H1 (cell line): ENCODE measurements around the gene MACROD2. TPM values are rescaled to one million over a fixed set of nuclear protein-coding genes. Genes with fewer than 3 reads are reported as not detected.

Experiments
- CTCF ChIA-PET: fragments of 300-600 bp; sonication (Branson Sonifier 250); formaldehyde crosslinking; loops from one replicate; lab custom pipeline; 2021; ENCODE audit not compliant: partially characterized antibody; lab: Charles Lee
- POLR2A ChIA-PET: fragments of 300-600 bp; sonication (Branson Sonifier 250); formaldehyde crosslinking; loops from one replicate; lab custom pipeline; 2021; ENCODE audit warnings: inconsistent platforms; ENCODE audit not compliant: partially characterized antibody; lab: Charles Lee
- DNase-seq, 2 experiments: peaks; one replicate each; pipeline versions ENCODE4 v3.0.0 to v3.0.0-alpha.2; 2010 to 2022; ENCODE audit warnings: low spot score in 2 of 2, low read depth in 1 of 2, mixed read lengths in 1 of 2
- FAIRE-seq: peaks from 2 replicates; lab custom pipeline; 2011; peaks lifted over from hg19 to GRCh38; lab: Jason Lieb, UNC
- H2AFZ ChIP-seq: 2 replicates; pipeline ENCODE4 v1.8.1; 2012; ENCODE audit warnings: low read length, inconsistent platforms
- H2AK5ac ChIP-seq: 2 replicates; pipeline ENCODE4 v1.6.1; 2013; ENCODE audit warnings: low read depth, low read length
- H2BK120ac ChIP-seq: replicated peaks from 2 replicates; pipeline ENCODE3; 2013; ENCODE audit warnings: low read depth, low read length, inconsistent platforms
- H2BK12ac ChIP-seq: 2 replicates; pipeline ENCODE4 v1.6.1; 2013; ENCODE audit warnings: low read depth, low read length
- H2BK15ac ChIP-seq: 2 replicates; pipeline ENCODE4 v1.6.1; 2013; ENCODE audit warnings: low read length
- H2BK20ac ChIP-seq: 2 replicates; pipeline ENCODE4 v1.6.1; 2013; ENCODE audit warnings: low read length
- H2BK5ac ChIP-seq: 2 replicates; pipeline ENCODE4 v1.6.1; 2013; ENCODE audit warnings: low read depth, low read length
- H3K14ac ChIP-seq: 2 replicates; pipeline ENCODE4 v1.6.1; 2013; ENCODE audit warnings: inconsistent platforms; ENCODE audit not compliant: insufficient read length
- H3K18ac ChIP-seq: 2 replicates; pipeline ENCODE4 v1.6.1; 2013; ENCODE audit warnings: low read length; ENCODE audit errors: extremely low read depth
- H3K23ac ChIP-seq: 2 replicates; pipeline ENCODE4 v1.6.1; 2013; ENCODE audit warnings: inconsistent platforms; ENCODE audit not compliant: insufficient read length
- H3K23me2 ChIP-seq: 2 replicates; pipeline ENCODE4 v1.6.1; 2013; ENCODE audit warnings: low read depth, low read length
- H3K27ac ChIP-seq: 2 replicates; pipeline ENCODE4 v1.6.1; 2011; ENCODE audit warnings: low read depth, low read length, inconsistent platforms
- H3K27me3 ChIP-seq, 4 experiments: replicated peaks in 1 of 4; 1 replicate in 1 of 4; 2 replicates in 3 of 4; pipeline versions ENCODE4 v1.6.1 to v1.8.1; 2011 to 2013; ENCODE audit warnings: low read length in 3 of 4, mild to moderate bottlenecking in 3 of 4, inconsistent platforms in 2 of 4, mixed read lengths in 2 of 4, moderate library complexity in 1 of 4; ENCODE audit not compliant: control insufficient read depth in 3 of 4, insufficient read depth in 3 of 4; ENCODE audit errors: extremely low read depth in 1 of 4
- H3K36me3 ChIP-seq, 4 experiments: 2 replicates each; pipeline versions ENCODE4 v1.6.1 to v1.8.1; 2011 to 2013; ENCODE audit warnings: mild to moderate bottlenecking in 4 of 4, low read length in 3 of 4, moderate library complexity in 2 of 4, control low read depth in 1 of 4, inconsistent platforms in 1 of 4; ENCODE audit not compliant: insufficient read depth in 4 of 4, control insufficient read depth in 2 of 4
- H3K4ac ChIP-seq: replicated peaks from 2 replicates; pipeline ENCODE3; 2013; ENCODE audit warnings: low read length, low read depth, mixed read lengths, inconsistent platforms; ENCODE audit not compliant: insufficient read length
- H3K4me1 ChIP-seq, 4 experiments: replicated peaks in 1 of 4; 1 replicate in 1 of 4; 2 replicates in 3 of 4; pipeline versions ENCODE4 v1.6.1 to v1.8.1; 2011 to 2013; ENCODE audit warnings: low read length in 3 of 4, inconsistent platforms in 2 of 4, mixed read lengths in 1 of 4; ENCODE audit not compliant: insufficient read depth in 4 of 4, control insufficient read depth in 3 of 4
- H3K4me2 ChIP-seq, 2 experiments: 2 replicates each; pipeline versions ENCODE4 v1.6.1 to v1.8.1; 2011 to 2013; ENCODE audit warnings: low read depth in 2 of 2, low read length in 2 of 2, control low read depth in 1 of 2, inconsistent platforms in 1 of 2, mild to moderate bottlenecking in 1 of 2; ENCODE audit not compliant: insufficient read depth in 1 of 2
- H3K4me3 ChIP-seq, 4 experiments: fragments of 200-600, 300-600 bp in 1 of 4; sonication (generic), shearing (Covaris generic), sonication (Bioruptor Twin) in 1 of 4; 2 replicates each; pipeline versions ENCODE4 v1.5.1 to v1.8.1; 2011 to 2016; ENCODE audit warnings: low read length in 4 of 4, low read depth in 3 of 4, control low read depth in 2 of 4, inconsistent platforms in 2 of 4, mild to moderate bottlenecking in 2 of 4, mixed read lengths in 1 of 4, moderate library complexity in 1 of 4; ENCODE audit not compliant: insufficient read depth in 2 of 4; ENCODE audit errors: extremely low read depth in 1 of 4
- H3K56ac ChIP-seq: replicated peaks from 2 replicates; pipeline ENCODE3; 2013; ENCODE audit warnings: low read depth, mild to moderate bottlenecking, mixed read lengths, low read length, inconsistent platforms; ENCODE audit not compliant: insufficient read length
- H3K79me1 ChIP-seq: 2 replicates; pipeline ENCODE4 v1.6.1; 2013; ENCODE audit warnings: low read depth, low read length, control low read depth
- H3K79me2 ChIP-seq, 2 experiments: 2 replicates each; pipeline versions ENCODE4 v1.6.1 to v1.8.1; 2012 to 2013; ENCODE audit warnings: low read length in 2 of 2, mild to moderate bottlenecking in 2 of 2, inconsistent platforms in 1 of 2; ENCODE audit not compliant: insufficient read depth in 2 of 2, control insufficient read depth in 1 of 2
- H3K9ac ChIP-seq, 4 experiments: replicated peaks in 1 of 4; 1 replicate in 1 of 4; 2 replicates in 3 of 4; pipeline versions ENCODE4 v1.6.1 to v1.8.1; 2011 to 2013; ENCODE audit warnings: low read depth in 3 of 4, low read length in 3 of 4, control low read depth in 2 of 4, mild to moderate bottlenecking in 2 of 4, moderate library complexity in 2 of 4, inconsistent platforms in 1 of 4; ENCODE audit errors: extremely low read depth in 1 of 4
- H3K9me3 ChIP-seq, 2 experiments: 2 replicates each; pipeline versions ENCODE4 v1.6.1 to v1.8.1; 2012 to 2013; ENCODE audit warnings: mild to moderate bottlenecking in 2 of 2, moderate library complexity in 2 of 2, control low read depth in 1 of 2, inconsistent platforms in 1 of 2, low read depth in 1 of 2, low read length in 1 of 2, mixed read lengths in 1 of 2; ENCODE audit not compliant: insufficient read depth in 2 of 2
- H4K20me1 ChIP-seq, 2 experiments: replicated peaks in 1 of 2; 2 replicates each; pipeline versions ENCODE3 to v1.8.1; 2011 to 2013; ENCODE audit warnings: inconsistent platforms in 2 of 2, low read length in 2 of 2, mild to moderate bottlenecking in 1 of 2; ENCODE audit not compliant: insufficient read depth in 2 of 2, control insufficient read depth in 1 of 2
- H4K5ac ChIP-seq: 2 replicates; pipeline ENCODE4 v1.6.1; 2013; ENCODE audit warnings: low read length, low read depth, mixed read lengths, inconsistent platforms; ENCODE audit not compliant: insufficient read length
- H4K8ac ChIP-seq: 2 replicates; pipeline ENCODE4 v1.8.0; 2013; ENCODE audit warnings: mild to moderate bottlenecking, moderate library complexity, low read length, inconsistent platforms; ENCODE audit not compliant: insufficient read depth; ENCODE audit errors: extremely low read depth
- H4K91ac ChIP-seq: replicated peaks from 2 replicates; pipeline ENCODE3; 2013; ENCODE audit warnings: low read length, mixed read lengths, inconsistent platforms; ENCODE audit not compliant: insufficient read length
- ASH2L ChIP-seq: fragments of 200-600, 300-600 bp; sonication (generic); IDR thresholded peaks from one replicate; pipeline ENCODE4 v1.7.1; 2017; ENCODE audit warnings: low read length
- BACH1 ChIP-seq: IDR thresholded peaks from 2 replicates; pipeline ENCODE4 v1.6.1; 2012; ENCODE audit warnings: low read length, improper control_type of control experiment
- CBX8 ChIP-seq: fragments of 300-800, 300-1000 bp; sonication (generic); IDR thresholded peaks from 2 replicates; pipeline ENCODE4 v1.7.1; 2016; ENCODE audit warnings: low read depth, low read length, borderline replicate concordance
- CHD1 ChIP-seq: IDR thresholded peaks from 2 replicates; pipeline ENCODE4 v1.6.1; 2012; ENCODE audit warnings: low read depth, low read length, improper control_type of control experiment
- FOSL1 ChIP-seq: IDR thresholded peaks from 2 replicates; pipeline ENCODE4 v1.6.1; 2011; ENCODE audit warnings: mild to moderate bottlenecking, low read depth, low read length, moderate library complexity; ENCODE audit not compliant: insufficient read depth
- GTF2F1 ChIP-seq: IDR thresholded peaks from 2 replicates; pipeline ENCODE4 v1.6.1; 2012; ENCODE audit warnings: low read depth, low read length, improper control_type of control experiment, borderline replicate concordance
- NANOG ChIP-seq: IDR thresholded peaks from 2 replicates; pipeline ENCODE4 v1.6.1; 2011; ENCODE audit warnings: low read length, low read depth, mild to moderate bottlenecking, inconsistent platforms; ENCODE audit not compliant: insufficient read depth, poor library complexity, severe bottlenecking
- RNF2 ChIP-seq: fragments of 200-900, 300-1000 bp; sonication (generic); IDR thresholded peaks from 2 replicates; pipeline ENCODE4 v1.7.1; 2016; ENCODE audit warnings: borderline replicate concordance, low read depth, mild to moderate bottlenecking, antibody characterized with exemption, low read length; ENCODE audit not compliant: poor library complexity, severe bottlenecking; ENCODE audit errors: missing control alignments
- SIX5 ChIP-seq: IDR thresholded peaks from 2 replicates; pipeline ENCODE4 v1.6.1; 2011; ENCODE audit warnings: mild to moderate bottlenecking, low read depth, low read length
- TAF1 ChIP-seq: IDR thresholded peaks from 2 replicates; pipeline ENCODE4 v1.6.1; 2011; ENCODE audit warnings: mild to moderate bottlenecking, low read depth, low read length
- TAF7 ChIP-seq: optimal IDR thresholded peaks from 2 replicates; pipeline ENCODE3; 2011; ENCODE audit warnings: low read depth, mild to moderate bottlenecking, inconsistent platforms, low read length, moderate library complexity, borderline replicate concordance
- WGBS, 2 experiments: shearing (Covaris generic) in 1 of 2; methylation state at CpG; one replicate each; pipeline versions ENCODE4 v1.1.6 to v1.1.7; 2013 to 2015; ENCODE audit warnings: low lambda C conversion rate in 2 of 2, mixed read lengths in 2 of 2, inconsistent platforms in 1 of 2, low coverage in 1 of 2, missing lambda C conversion rate in 1 of 2; ENCODE audit not compliant: insufficient replicate concordance in 2 of 2, insufficient coverage in 1 of 2, insufficient read length in 1 of 2; ENCODE audit errors: extremely low coverage in 1 of 2, missing lambda C conversion rate in 1 of 2; 5-methylcytosine and 5-hydroxymethylcytosine counted together
- polyA plus RNA-seq, 7 experiments: library from polyadenylated mRNA; depleted of rRNA in 3 of 7; stranded (reverse) in 5 of 7; unstranded in 2 of 7; fragments of >200 nt in 5 of 7; fragments of 200-250 nt in 2 of 7; gene quantifications; 1 replicate in 5 of 7; 2 replicates in 1 of 7; 4 replicates in 1 of 7; pipeline versions ENCODE4 v1.2.1 to v1.2.3, GENCODE V29; 2011 to 2013; ENCODE audit warnings: missing spikeins in 2 of 7, mixed read lengths in 2 of 7
- total RNA-seq: library from RNA; stranded (reverse); fragmentation: NEBNext Ultra II Directional; extraction: Animal tissue kit (Norgen Biotek cat#: 25700); gene quantifications from 2 replicates; pipeline ENCODE4 v1.2.1, GENCODE V29; 2021

Gene MACROD2
- total and polyA plus RNA-seq, 2 of the 8 experiments (the other 6 are each of a cell fraction or from before 2014, with no cell fraction given) = 0.70 to 3.9 TPM

GRCh38 chr20:15977758-15978157 is 1982.4 kb downstream of the MACROD2 start:
- POLR2A ChIA-PET = no interaction called here
- H3K4me3 ChIP-seq = no peak overlapping the region
- no peak overlapping the region for H2BK12ac ChIP-seq
- TF ChIP-seq TAF7 (no peak), GTF2F1 (no peak), NANOG (no peak), TAF1 (no peak), CHD1 (no peak), CBX8 (no peak), ASH2L (no peak), SIX5 (no peak), BACH1 (no peak), RNF2 (no peak), FOSL1 (no peak)
- H2BK20ac ChIP-seq = no peak overlapping the region
- no peaks in the 10 kb centered on the region for H3K23me2 ChIP-seq
- H3K27ac ChIP-seq = no peak overlapping the region
- H4K5ac ChIP-seq = no peak overlapping the region
- no peak overlapping the region for H3K4me2 ChIP-seq
- no peak overlapping the region for H3K9ac ChIP-seq
- H4K8ac ChIP-seq = no peak overlapping the region
- H3K14ac ChIP-seq = no peak overlapping the region
- H2BK120ac ChIP-seq = no peak overlapping the region
- H2AK5ac ChIP-seq = no peak overlapping the region
- no peak overlapping the region for H3K56ac ChIP-seq
- H2AFZ ChIP-seq = no peak overlapping the region
- CTCF ChIA-PET = interaction anchor here (0.7 to 1.5 kb wide), 2 partner anchors 486 to 1688 kb away, joined by 3 to 4 read pairs; no protein-coding TSS in a partner anchor
- no peak overlapping the region for H3K23ac ChIP-seq
- H3K9me3 ChIP-seq = peaks cover 5 to 6% of the 10 kb centered on the region in 2 experiments; a peak in 3 of 4 replicates
- DNase-seq (no peak), FAIRE-seq (no peak)
- no peaks in the 10 kb centered on the region for H3K79me1 ChIP-seq
- H4K91ac ChIP-seq = no peak overlapping the region
- H2BK15ac ChIP-seq = no peak overlapping the region
- no peak overlapping the region for H3K4ac ChIP-seq
- no peak overlapping the region for H2BK5ac ChIP-seq
- WGBS, 2 experiments = 100% methylated on average over 1 of the region's 1 CpG; no CpG with 5 or more reads in 1 of the 2 experiments
- no peaks in the 10 kb centered on the region for H4K20me1 ChIP-seq
- H3K27me3 ChIP-seq = no peaks in the 10 kb centered on the region
- H3K36me3 ChIP-seq = peaks cover 0 to 10% (median 0%) of the 10 kb centered on the region in 4 experiments; a peak in 1 of 8 replicates
- H3K18ac ChIP-seq = 0 out of 2 replicates have a peak overlapping the region, but pooled peaks have one; percentile 4
- H3K4me1 ChIP-seq = peaks cover 0 to 21% (median 12%) of the 10 kb centered on the region in 4 experiments; a peak in 4 of 7 replicates
- H3K79me2 ChIP-seq = no peaks in the 10 kb centered on the region
